Cerebellar nuclear complex (tissue), 1 donor: ENCODE results near the gene PAX7.
"Not testable (repeated sequence)": the region's sequence is repeated elsewhere in the genome, so short reads cannot be mapped to it uniquely, and the experiment has no call there.

Source experiments
- DNase-seq, 2 experiments: peaks; one replicate each; lab custom pipeline; 2025; lab: John Stamatoyannopoulos, UW

The PAX7 gene

DNA sequence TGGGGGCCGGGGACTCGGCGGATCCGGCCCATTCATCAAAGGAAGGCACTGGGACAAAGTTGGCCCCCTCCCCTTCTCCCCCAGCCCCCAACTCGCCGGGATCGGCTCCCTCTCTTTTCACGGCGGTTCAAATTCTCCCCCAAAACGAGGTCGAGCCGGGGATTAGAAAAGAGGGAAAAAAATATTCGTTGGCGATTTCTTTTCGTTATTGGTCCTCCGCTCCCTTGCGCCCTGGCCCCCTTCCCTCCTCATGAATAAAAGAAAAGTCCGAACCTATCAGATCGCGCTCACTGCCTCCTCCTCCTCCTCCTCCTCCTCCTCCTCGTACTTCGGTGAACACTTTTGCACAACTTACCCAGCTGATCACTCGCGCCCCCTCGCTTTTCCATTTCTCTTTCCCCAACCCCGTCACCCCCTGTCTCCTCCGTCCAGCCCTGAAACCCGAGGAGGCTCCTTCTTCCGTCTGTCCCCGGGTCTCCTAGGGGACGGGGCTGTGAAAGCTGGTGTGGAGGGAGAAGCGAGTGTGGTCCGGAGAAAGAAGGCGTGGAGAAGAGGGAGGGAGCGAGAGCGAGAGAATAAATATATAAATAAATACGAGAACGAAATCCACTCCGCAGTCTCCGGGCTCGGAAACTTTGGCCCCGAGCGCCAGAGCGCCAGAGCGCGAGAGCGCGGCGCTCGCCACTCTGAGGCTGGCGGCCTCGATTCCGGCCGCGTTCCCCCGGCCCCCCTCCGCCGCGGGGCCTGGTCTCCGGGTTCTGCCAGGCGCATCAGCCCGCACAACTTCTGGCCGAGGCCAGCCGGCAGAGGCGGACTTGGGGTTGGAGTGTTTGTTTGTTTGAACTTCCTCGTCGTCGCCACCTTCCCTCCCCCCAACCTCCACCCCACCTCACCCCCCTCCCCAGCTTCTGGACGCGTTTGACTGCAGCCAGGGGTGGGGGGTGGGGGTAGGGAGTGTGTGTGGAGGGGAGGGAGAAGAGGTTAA, at the start of gene PAX7:
Gene PAX7 (plus strand): TSS at position 336 of the 985 bp plus-strand sequence. CDS start 758 bp downstream, outside the sequence.
- no peak for DNase-seq

DNA sequence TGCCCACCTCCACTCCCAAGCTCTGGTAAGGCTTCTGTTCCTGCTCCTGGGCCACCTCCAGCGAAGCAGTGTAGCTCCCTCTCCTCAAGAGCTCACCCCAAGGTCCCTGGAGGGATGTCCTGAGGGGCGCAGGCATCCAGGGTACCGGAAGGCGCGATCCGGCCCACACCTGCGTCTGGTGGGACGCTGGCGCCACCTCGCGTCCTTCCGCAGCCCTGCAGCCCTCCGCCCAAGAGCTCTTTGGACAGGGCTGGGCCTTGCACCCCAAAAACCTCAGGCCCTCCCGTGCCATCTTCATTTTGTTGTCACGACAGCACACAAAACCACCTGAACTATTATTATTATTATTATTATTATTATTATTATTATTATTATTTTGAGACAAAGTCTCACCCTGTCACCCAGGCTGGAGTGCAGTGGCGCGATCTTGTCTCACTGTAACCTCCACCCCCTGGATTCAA, 49.2 kb upstream of the PAX7 start:
- DNase-seq = no peak

DNA sequence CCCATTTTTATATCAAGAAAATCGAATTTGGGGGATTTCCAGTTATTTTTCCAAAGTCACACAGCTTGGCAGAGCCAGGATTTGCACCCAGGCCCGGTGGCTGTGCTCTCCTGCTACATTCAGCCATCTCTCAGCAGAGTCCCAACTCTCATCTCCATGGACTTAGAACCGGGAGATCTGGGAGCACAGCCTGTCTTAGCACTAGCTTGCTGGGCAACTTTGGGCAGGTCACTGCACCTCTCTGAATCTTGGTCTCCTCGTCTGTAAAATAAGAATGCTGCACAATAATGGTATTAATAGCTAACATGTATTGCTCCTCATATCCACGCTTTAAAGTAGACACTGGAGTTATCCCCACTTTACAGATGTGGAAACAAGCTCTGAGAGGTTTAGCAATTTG, 47.8 kb upstream of the PAX7 start:
- DNase-seq = no peak

DNA sequence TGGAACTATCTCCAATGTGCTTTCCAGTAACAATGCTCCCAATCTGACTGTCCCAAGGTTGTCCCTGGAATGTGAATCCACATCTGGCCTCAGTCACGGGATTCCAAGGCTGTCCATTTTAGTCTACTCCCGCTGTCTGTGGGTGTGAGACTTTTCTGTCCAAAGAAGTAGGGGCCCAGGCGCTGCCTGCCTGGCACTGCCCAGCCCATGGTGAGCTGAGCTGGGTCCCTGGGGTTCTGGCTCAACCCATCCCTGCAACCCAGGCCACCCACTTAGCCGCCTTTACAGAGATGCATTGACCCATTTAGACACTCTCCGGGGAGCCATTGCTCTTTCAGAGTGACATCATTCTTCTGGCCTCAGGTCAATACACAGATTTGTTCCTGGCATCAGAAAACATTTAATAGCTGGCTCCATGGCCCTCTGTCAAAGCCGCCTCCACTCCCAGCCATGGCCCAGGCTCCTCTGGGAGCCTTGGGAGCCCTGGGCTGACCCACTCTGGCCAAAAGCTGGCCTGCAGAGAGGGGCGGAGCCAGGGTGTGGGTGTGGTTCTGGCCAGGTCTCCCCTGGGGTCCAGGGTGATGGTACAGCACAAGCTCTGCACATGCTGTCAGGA, 47.2 kb upstream of the PAX7 start:
- DNase-seq = no peak

DNA sequence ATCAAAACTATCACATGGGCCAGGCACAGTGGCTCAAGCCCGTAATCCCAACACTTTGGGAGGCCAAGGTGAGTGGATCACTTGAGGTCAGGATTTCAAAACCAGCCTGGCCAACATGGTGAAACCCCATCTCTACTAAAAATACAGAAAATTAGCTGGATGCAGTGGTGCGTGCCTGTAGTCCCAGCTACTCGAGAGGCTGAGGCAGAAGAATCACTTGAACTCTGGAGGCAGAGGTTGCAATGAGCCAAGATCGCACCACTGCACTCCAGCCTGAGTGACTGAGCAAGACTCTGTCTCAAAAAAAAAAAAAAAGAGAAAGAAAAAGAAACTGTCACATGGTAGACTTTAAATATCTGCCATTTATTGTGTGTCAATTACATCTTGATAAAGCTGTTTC, 44.6 kb upstream of the PAX7 start:
- not testable (repeated sequence) for DNase-seq

DNA sequence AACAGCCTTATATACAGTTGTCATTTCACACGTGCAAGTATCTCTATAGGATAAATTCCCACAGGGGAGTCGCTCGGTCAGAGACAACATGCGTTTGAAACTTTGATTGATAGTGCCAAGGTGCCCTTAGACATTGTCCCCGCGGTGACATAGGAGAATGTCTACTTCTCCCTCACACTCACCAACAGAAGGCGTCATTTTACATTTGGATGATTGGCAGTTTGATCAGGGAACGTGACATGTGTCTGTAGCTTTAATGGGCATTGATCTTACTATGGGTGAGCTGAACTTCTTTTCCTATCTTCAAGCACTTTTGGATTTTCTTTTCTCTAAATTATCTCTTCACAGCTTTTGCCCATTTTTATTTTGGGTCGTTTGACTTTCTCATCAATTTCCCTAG, 42.6 kb upstream of the PAX7 start:
- DNase-seq = no peak

DNA sequence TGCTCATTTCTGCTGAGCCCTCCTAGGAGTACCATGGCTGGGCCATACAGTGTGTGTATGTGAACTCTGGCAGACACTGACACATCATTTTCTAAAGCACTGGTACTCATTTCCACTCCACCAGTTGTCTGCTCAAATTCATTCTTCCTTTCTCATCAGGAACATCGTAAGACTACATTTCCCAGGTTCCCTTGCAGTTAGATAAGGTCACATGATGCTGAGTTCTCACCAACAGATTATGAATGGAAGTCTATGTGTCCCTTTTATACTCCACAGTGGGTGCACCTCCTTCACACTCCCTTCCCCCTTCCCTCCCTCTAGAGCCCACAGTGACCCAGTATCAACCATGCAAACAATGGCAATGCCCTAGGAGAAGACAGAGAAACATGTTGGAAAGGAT, 38.3 kb upstream of the PAX7 start:
- no peak for DNase-seq

DNA sequence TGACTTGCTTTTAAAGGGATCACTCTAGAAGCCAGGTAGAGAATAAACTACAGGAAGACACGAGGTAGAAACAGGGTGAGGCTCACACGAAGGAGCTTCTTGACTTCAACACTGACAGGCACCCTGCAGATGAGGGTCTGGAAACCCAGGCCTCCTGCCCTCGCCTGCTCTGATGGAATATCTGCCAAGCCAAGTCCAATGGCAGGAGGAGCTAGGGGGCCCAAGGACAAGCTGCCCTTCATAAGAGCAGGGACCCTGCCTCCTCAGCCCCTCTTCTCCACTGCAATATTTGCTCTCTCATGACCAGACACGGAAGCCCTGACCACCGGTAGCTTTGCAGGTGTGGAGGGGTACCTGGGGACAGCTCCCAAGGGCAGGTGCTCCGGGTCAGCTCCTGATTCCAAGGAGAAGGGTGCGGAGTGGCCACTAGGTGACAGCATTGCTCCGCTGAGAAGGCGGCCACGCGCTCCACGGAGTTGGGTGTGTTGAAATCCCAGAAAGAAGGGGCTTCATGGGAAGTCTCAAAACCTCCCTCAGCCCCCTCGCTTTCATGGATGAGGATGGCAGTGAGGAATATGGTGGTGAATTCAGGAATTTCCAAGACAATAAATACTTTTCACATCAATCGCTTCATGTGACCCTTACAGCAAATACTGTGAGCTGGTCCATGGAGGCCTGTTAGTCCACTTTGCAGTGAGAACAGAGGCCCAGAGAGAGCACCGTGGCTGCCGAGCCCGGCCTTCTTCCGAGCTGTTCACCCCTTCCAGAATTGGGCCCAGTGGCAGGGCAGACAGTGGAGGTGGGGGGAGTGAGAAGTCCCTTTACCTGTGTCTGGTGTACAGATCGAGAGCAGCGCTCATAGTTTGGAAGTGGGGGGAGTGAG, 33.2 kb upstream of the PAX7 start:
- DNase-seq = no peak

DNA sequence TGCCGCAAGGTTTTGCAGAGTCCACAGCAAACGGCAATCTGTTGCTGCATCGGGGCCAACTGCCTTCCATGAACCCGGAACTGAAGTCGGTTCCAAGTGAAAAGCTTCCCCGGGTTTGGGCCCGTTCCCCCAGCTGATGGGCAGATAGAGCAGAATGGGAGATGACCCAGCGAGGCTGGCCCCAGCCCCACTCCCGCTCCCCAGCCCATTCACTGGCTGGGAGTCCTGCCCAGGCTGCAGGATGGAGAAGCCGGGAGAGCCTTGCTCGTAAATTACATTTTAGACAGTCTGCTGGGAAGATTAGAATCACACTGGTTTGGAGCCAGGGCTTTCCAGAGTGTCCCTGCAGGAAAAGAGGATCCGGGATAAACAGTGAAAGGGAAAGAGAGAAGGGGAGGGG, 31.6 kb upstream of the PAX7 start:
- DNase-seq = no peak

DNA sequence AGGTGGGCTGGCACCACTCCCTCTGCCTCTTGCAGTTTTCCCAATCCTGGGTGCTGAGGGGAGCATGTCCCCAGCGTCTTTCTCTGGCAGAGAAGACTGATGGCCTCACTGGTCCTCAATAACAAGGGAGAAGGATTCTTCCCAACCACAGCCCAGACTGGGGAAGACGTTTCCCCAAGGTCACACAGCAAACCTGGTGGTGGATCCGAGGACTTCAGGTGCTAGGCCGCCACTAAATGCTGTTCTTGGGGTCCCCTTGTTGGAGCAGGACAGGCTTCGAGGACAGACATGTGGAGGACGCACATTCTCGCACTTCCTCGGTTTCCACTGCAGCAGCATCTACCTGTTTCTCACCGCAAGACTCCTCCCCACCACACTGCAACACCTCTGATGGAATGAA, 30.9 kb upstream of the PAX7 start:
- DNase-seq = no peak

DNA sequence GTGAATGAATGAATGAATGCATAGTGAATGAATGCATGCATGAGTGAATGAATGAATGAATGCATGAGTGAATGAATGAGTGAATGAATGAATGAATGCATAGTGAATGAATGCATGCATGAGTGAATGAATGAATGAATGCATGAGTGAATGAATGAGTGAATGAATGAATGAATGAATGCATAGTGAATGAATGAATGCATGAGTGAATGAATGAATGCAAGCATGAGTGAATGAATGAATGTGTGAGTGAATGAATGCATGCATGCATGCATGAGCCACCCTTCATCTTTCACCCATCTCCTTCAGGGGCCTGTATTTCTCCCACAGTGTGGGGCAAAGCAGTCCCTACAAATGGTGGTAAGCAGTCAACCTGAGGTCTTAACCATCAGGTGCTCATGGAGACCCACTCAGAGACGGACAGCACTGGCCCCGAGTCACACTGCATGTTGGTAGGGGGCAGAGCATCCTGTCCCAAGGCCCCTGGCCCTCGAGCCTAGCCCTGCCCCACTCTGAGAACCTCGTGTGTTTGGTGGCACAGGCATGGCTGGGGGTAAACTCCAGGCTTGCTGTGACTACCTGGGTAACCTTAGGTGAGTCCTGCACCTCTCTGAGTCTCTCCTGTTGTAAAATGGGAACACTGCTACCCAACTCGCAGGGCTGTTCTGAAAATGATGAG, 28.0 kb upstream of the PAX7 start:
- DNase-seq = no peak

DNA sequence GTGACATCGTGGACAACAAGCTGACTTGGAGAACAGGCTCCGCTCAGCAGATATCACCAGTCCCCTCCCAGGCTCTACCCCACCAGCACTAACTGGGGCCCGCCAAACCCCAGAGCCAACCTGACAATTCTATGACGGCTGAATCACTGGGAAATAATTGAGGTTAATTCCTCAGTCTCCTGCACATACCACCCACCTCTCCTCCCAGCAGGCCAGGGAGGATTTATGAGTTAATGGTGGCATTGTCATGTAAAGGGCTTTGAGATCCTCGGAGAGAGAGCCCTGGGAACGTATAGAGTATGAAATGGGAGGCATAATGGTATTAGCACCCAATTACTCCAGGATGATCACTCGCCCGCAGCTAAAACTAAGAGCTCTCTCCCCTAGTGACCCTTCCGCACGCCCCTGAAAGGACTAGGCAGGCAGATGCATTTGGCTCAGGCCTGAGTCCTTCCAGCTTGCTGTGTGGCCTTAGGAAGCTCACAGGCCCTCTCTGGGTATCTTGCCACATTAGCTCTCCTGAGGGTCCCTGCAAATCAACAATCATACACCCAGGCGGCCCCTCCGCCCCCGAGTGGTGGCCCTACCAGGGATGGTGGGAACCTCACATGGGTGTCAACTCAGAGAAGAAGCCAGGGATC, 27.3 kb upstream of the PAX7 start:
- DNase-seq = no peak

DNA sequence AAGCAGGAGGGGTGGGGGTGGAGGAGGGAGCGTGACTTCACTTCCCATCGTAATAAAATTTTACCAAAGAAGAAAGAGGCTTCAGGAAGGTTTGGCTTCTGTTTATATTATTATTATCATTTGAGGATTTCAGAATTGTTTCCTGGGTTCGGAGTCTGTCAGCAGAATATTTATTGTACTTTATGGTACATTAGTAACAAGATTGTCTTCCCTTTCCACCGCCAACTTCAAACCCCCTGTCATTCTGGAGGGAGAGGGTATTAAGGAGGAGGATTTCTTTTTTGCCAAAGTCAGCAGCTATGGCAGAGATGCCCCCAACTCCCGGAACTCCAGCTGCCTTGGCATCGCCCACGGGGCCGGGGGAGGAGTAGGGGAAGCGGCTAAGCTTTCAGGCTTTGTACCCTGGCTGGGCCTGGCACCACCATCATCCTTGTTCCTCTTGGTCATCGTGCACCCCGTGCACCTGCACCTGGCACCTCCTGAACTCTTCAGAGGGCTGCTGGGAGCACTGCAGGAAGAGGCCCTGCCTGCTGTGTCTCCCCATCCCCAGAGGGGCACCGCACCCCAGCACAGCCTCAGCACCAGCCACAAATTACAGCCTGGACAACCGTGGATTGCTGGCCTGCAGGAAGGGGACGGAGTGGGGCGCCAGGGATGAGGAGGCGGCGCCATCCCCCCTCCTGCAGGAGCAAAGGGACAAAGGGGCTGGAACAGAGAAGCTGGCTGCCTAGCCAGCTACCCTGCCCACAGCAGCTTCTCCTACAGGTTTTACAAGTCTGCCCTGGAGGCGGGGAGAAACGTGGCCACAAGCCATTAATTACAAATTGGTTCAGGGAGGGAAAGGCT, 24.0 kb upstream of the PAX7 start:
- DNase-seq = no peak

DNA sequence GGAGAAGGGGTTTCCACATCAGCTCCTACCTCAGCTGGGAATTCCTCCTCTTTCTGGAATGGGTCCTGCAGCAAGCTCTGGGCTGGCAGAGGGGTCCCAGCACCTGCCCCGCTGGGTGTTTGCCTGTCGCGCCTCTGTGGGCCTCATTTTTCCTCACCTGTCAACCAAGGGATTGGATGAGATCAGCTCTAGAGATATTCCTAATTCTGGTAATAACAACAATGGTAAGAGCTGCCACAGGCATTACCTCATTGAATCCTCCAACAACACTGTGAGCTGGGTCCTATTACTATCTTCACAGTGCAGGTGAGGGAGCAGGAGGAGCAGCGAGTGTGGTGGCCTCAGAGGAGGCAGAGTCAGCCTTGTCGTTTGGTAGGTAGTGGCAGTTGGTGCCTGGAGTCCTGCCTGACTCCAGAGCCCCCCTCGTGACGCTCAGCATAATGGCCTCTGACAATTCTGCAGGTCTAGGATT, 23.3 kb upstream of the PAX7 start:
- no peak for DNase-seq

DNA sequence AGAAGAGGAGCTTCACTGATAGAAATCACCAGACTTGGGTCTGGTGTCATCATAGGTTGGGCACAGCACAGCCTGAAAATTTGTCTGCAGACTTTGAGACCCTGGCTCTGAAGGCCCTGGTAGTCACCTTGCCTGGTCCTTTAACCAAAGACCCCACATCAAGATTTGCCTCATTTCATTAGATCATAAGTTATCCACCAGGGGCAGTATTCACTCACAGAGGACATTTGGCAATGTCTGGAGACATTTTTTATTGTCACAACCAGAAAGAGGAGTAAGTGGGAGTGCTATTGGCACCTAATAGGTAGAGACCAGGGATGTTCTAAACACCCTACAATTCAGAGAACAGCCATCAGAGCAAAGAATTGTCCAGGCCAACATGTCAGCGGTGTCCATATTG, 22.1 kb upstream of the PAX7 start:
- DNase-seq = no peak

DNA sequence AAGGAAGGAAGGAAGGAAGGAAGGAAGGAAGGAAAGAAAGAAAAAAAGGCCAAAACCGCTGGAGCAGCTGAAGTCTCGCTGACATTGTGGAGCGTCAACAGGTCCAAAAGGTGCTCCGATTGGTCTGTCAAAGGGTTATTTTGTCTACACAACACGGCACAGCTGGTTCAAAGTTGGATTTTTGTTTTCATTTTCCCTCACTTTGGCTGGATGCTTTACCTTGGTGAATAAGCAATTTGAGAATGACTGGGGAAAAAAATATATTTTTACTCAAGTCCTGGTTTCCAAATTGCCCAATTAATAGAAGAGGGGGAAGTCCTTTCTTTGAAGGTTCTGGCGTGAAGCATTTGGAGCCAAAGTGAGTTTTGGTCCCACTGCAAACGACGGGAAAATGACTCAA, 19.3 kb upstream of the PAX7 start:
- DNase-seq = no peak

DNA sequence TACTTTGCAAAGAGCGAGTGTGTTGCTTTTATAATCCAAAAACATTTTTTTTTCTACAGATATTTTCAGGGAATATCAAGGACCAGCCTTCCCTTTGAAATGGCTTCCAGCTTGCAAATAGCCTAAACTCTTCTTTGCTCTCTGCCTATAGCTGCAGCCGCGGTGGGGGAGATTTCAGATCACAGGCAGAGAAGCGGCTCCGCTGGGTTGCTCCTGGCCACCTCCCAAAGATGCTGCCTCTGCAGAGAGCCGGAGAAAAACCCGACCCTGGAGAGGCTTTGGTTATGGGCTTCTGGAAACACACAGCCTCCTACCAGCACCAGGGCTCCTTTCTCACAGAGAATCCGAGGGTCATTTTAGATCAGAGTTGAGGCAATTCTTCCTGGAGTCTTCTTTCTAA, 18.6 kb upstream of the PAX7 start:
- DNase-seq = no peak

DNA sequence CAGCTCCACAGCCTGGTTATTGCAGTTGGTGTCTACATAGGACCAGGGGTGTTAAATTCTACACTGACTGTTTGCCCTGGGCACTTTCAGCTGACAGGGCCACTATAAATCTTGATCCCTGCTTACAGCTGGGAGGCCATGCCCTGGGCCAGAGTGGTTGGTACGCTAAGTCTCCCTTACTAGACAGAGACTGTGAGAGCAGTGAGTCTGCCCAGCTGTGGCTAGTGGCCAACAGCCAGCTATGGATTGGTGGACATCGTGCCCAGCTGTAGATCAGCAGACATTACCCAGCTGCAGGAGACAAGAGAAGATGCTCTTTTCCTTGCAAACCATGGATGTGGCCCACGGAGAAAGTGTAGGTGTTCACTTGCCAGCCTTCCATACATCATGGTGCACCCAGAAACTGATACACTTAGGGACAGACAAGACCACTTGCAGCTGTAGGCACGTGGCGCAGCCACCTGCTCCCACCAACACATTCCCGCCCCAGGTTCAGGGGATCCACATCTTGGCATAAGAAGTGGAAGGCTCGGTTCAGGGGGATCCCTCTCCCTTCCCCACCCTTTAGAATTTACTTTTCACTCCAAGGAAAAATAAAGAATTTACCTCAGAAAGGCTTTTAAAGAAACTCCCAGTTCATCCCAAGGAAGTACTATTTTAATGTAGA, 16.4 kb upstream of the PAX7 start:
- DNase-seq = no peak
